Mucosa of rectum (tissue), 2 donors: ENCODE results near the gene KRT17.
"Not testable (repeated sequence)": the region's sequence is repeated elsewhere in the genome, so short reads cannot be mapped to it uniquely, and the experiment has no call there.

Source experiments
- H3K27ac ChIP-seq, 2 donors: one replicate each; pipeline ENCODE4 v1.7.0; 2013; ENCODE audit warnings: inconsistent platforms in 2 of 2, low read depth in 2 of 2, low read length in 2 of 2
- H3K27me3 ChIP-seq, 2 donors: one replicate each; pipeline ENCODE4 v1.7.0; 2013; ENCODE audit warnings: low read length in 2 of 2; ENCODE audit not compliant: control insufficient read depth in 2 of 2, insufficient read depth in 2 of 2
- H3K36me3 ChIP-seq, 2 donors: one replicate each; pipeline ENCODE4 v1.7.0; 2013; ENCODE audit warnings: low read length in 2 of 2; ENCODE audit not compliant: control insufficient read depth in 2 of 2, insufficient read depth in 2 of 2
- H3K4me1 ChIP-seq, 2 donors: one replicate each; pipeline ENCODE4 v1.7.0; 2013; ENCODE audit warnings: low read length in 2 of 2, mild to moderate bottlenecking in 1 of 2; ENCODE audit not compliant: control insufficient read depth in 2 of 2, insufficient read depth in 2 of 2
- H3K4me3 ChIP-seq, 2 donors: one replicate each; pipeline ENCODE4 v1.7.0; 2013; ENCODE audit warnings: low read length in 2 of 2
- H3K9ac ChIP-seq, 2 donors: one replicate each; pipeline ENCODE4 v1.7.0; 2013; ENCODE audit warnings: low read length in 2 of 2, low read depth in 1 of 2, mild to moderate bottlenecking in 1 of 2
- H3K9me3 ChIP-seq, 2 donors: one replicate each; pipeline ENCODE4 v1.7.0; 2013; ENCODE audit warnings: low read length in 2 of 2; ENCODE audit not compliant: control insufficient read depth in 2 of 2
- donor health status: healthy.
- donor health status: Normal muscosa, but diverticular disease.

The KRT17 gene

GRCh38 chr17:41594363-41594915 is 29.9 kb downstream of the KRT17 start:
- no peaks in the 10 kb centered on the region for H3K9me3 ChIP-seq
- H3K27ac ChIP-seq: no peak overlapping the region
- H3K4me1 ChIP-seq: no peaks in the 10 kb centered on the region
- no peak overlapping the region for H3K4me3 ChIP-seq
- peaks cover 4 to 8% of the 10 kb centered on the region in 2 donors for H3K27me3 ChIP-seq
- no peaks in the 10 kb centered on the region for H3K36me3 ChIP-seq
- no peak overlapping the region for H3K9ac ChIP-seq

GRCh38 chr17:41593306-41593981 is 30.9 kb downstream of the KRT17 start:
- Histone ChIP-seq H3K27me3 (peaks cover 4 to 8% of the 10 kb centered on the region in 2 donors), H3K4me3 (no peak overlapping the region), H3K27ac (no peak overlapping the region), H3K9me3 (no peaks in the 10 kb centered on the region), H3K4me1 (no peaks in the 10 kb centered on the region), H3K36me3 (no peaks in the 10 kb centered on the region), H3K9ac (no peak overlapping the region)

- peaks cover 4 to 8% of the 10 kb centered on the region in 2 donors for H3K27me3 ChIP-seq
- H3K9ac ChIP-seq: no peak overlapping the region
- no peak overlapping the region for H3K27ac ChIP-seq
- H3K4me1 ChIP-seq: no peaks in the 10 kb centered on the region
- H3K4me3 ChIP-seq: no peak overlapping the region
- no peaks in the 10 kb centered on the region for H3K9me3 ChIP-seq
- H3K36me3 ChIP-seq: no peaks in the 10 kb centered on the region
Observed at GRCh38 chr17:41592601-41593305, 31.6 kb downstream of the KRT17 start.

GRCh38 chr17:41589301-41589700 is 35.1 kb downstream of the KRT17 start:
- H3K27ac ChIP-seq: no peak overlapping the region
- no peak overlapping the region for H3K9ac ChIP-seq
- no peaks in the 10 kb centered on the region for H3K4me1 ChIP-seq
- H3K27me3 ChIP-seq: peaks cover 2 to 3% of the 10 kb centered on the region in 2 donors
- no peaks in the 10 kb centered on the region for H3K9me3 ChIP-seq
- no peak overlapping the region for H3K4me3 ChIP-seq
- no peaks in the 10 kb centered on the region for H3K36me3 ChIP-seq

- Histone ChIP-seq H3K27ac (no peak overlapping the region), H3K27me3 (no peaks in the 10 kb centered on the region)
Observed at GRCh38 chr17:41588126-41588810, 36.1 kb downstream of the KRT17 start.

GRCh38 chr17:41586863-41587495 is 37.4 kb downstream of the KRT17 start, which contains the start of gene KRT14:
TSS of gene KRT14 (minus strand) at chr17:41586895. CDS start at chr17:41586834, 61 bp downstream.
- no peak within 1 kb of the TSS for H3K9ac ChIP-seq
- H3K4me1 ChIP-seq: peaks cover 3 to 5% of the 10 kb centered on the region in 2 donors
- no peaks in the 10 kb centered on the region for H3K9me3 ChIP-seq
- no peaks in the 10 kb centered on the region for H3K36me3 ChIP-seq
- no peaks in the 10 kb centered on the region for H3K27me3 ChIP-seq
- no peak within 1 kb of the TSS for H3K27ac ChIP-seq
- no peak within 1 kb of the TSS for H3K4me3 ChIP-seq

More at GRCh38 chr17:41588126-41588810, 36.1 kb downstream of the KRT17 start:
- Histone ChIP-seq H3K36me3 (no peaks in the 10 kb centered on the region), H3K9me3 (no peaks in the 10 kb centered on the region), H3K4me1 (peaks cover 3 to 5% of the 10 kb centered on the region in 2 donors), H3K9ac (no peak overlapping the region), H3K4me3 (no peak overlapping the region)

- H3K4me3 ChIP-seq: no peak overlapping the region
- no peaks in the 10 kb centered on the region for H3K9me3 ChIP-seq
- H3K4me1 ChIP-seq: peaks cover 3 to 5% of the 10 kb centered on the region in 2 donors
- H3K36me3 ChIP-seq: no peaks in the 10 kb centered on the region
- H3K27me3 ChIP-seq: no peaks in the 10 kb centered on the region
- H3K27ac ChIP-seq: no peak overlapping the region
- no peak overlapping the region for H3K9ac ChIP-seq
Observed at GRCh38 chr17:41585301-41586056, 38.9 kb downstream of the KRT17 start.

GRCh38 chr17:41584331-41584927 is 39.9 kb downstream of the KRT17 start:
- H3K27ac ChIP-seq, H3K4me3 ChIP-seq, H3K9ac ChIP-seq, H3K36me3 ChIP-seq, H3K27me3 ChIP-seq, H3K9me3 ChIP-seq, H3K4me1 ChIP-seq: not testable (repeated sequence)
